SH-SY5Y (cell line): ENCODE measurements around the gene SH3D21.

Source experiments
- GATA2 ChIP-seq: IDR thresholded peaks from 2 replicates; pipeline ENCODE4 v1.6.1; 2011; ENCODE audit warnings: mild to moderate bottlenecking, low read depth, low read length
- GATA3 ChIP-seq: IDR thresholded peaks from 2 replicates; pipeline ENCODE4 v1.6.1; 2011; ENCODE audit warnings: low read depth, mild to moderate bottlenecking, low read length, moderate library complexity

The SH3D21 gene

DNA sequence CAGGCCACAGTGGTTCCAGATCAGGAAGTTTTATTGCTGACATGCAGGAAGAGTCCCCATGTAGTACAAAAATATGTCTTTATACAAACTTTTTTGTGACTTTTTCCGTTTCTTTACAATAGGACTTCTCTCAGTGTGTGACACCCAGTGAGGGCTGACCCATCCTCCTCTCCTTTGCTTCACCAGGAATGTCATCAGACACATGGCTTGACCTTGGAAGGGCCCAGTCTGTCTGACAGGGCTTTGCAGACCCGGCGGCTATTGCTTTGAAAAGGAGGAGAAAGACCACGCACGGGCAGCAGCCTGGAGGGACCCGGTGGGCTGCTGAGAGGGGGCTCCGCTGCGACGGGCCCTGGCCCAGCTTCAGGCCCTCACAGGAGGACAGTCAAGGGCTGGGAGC lies 33.4 kb downstream of the SH3D21 start:
- TF ChIP-seq GATA3: no peak
- no peak for TF ChIP-seq GATA2

GRCh38 chr1:36341626-36342320 lies 35.6 kb downstream of the SH3D21 start:
- TF ChIP-seq GATA3: no peak
- TF ChIP-seq GATA2: no peak

DNA sequence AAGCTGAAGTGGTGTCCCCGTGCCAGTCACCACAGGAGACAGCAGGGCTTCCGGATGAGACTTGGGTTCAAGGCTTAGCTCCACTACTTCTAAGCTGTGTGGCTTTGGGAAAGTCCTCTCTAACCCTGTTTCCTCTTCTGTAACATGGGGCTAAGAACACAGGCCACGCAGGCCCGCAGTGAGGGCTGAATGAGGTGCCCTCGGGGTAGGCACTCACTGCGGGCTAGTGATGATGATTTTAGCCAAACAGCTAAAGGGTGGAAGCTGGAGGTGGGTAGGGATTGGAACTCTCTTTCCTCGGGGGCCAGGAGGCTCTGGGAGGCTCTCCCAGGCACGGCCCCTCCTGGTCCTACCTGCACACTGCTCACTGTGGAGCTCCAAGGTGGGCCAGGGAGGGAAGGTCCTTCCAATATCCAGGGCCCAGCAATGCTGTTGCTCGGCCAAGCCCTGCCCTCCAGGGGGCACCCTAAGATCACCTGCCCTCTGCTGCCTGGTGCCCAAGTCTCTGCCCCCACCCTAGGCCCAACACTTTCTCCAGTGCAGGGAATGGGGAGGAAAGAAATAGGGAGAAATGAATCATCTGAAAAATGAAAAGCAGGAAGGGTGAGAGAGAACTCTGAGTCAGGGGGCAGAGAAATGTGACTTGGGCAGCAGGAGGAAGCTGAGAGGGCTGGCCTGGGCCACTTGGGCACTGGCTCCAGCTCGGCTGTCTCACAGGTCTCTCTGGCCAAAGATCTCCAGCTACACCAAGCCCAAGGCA lies 36.4 kb downstream of the SH3D21 start:
- no peak for TF ChIP-seq GATA3
- TF ChIP-seq GATA2: no peak

- TF ChIP-seq GATA3 (no peak), GATA2 (no peak)
These were observed 37.7 kb downstream of the SH3D21 start for GRCh38 chr1:36343651-36344394.

DNA sequence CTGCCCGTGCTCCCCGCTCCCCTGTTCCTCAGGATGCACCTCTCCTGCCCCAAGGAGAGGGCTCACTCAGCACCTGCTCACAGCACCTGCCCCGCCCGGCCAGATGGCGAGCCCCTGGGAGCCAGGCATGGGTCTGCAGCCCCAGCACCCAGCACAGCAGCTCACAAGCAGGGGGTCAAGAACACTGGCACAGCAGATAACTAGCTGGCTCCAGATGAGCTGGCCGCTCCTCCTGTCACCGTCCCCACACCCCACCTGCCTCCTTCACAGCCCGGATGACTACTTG lies 38.2 kb downstream of the SH3D21 start:
- TF ChIP-seq GATA3: no peak
- no peak for TF ChIP-seq GATA2

DNA sequence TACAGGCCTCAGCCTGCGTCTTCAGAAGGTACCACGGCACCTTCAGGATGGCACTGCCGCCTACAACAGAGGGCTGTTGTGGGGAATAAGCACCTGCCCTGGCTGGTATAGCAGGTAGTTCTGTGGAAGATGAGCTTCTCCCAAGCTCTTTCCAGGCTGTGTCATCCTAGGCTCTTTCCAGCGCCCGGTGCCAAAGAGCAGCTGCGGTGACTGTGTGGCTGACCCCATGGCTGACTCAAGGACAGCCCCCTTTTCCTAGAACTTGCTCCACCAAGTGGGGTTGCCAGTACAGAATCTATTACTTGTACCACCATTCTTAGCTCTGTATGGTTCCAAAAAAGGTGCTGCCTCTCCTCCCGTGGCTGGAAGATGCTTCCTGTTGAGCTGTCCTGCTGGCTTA lies 39.2 kb downstream of the SH3D21 start:
- TF ChIP-seq GATA2: no peak

DNA sequence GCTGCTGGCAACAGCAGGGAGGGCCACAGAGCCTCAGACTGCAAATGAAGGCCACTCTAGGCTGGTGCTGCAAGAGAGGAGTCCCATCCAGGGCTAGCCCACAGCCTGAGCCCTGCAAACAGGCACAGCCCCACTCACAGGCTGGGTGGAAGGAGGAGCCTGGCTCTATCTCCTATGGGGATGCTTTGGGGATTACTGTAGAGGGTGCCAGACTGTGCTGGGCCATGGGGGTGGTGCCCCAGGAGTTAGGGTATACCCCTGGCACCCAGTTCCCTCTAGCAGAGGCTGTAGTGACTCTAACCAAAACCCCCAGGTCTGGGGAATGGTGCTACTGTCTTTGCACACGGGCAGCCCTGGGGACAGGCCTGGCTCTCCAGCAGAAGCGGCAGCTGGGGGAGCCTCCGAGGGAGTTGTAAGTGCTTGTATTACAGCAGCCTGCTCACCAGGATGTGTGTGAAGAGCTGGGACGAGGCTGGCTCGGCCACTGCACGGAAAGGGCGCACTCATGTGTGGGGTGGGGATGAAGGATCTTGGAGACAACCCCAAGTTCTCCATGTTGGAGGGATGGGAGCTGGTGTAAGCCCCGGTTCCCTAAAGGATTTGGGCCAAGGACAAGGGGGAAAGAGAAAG lies 40.7 kb downstream of the SH3D21 start:
- TF ChIP-seq GATA3 (no peak), GATA2 (no peak)

DNA sequence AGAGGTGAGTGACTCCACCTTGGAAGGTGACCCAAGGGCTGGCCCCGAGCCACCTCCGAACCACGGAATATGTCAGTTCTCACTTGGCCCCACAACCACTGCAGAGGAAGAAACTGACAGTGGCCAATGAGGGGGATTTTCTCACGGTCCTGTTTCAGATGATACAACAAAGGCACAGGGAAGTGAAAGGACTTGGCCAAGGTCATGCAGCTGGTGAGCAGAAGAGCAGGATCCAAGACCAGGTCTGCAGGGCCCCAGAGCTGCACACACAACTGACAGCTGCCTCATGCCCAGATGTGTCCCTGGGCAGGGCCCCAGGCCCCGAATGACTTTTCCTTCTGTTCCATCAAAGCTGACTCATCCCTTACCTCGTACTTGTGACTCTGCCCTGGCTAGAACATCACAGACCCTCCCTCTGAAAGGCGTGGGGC lies 43.1 kb downstream of the SH3D21 start:
- TF ChIP-seq GATA3 (no peak), GATA2 (no peak)

DNA sequence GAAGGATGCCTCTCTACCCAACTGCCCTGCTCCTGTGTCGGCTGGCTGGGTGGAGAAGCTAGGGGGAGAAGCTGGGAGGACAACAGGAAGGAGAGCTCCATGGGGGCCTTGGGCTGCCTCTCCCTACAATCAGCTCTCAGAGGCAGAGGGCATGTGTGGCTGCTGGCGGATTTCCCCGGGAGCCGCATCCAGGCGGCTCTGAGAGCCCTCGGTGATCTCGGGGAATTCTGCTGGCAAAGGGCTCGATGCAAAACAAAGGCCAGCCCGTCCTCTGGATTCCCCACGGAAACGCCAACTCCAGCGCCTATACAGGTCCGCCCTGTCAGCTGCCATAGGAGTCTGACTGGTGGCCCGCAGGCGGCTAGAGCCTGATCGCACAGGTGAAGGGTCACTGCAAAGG lies 43.7 kb downstream of the SH3D21 start:
- no peak for TF ChIP-seq GATA2
- no peak for TF ChIP-seq GATA3

- TF ChIP-seq GATA3 (no peak), GATA2 (no peak)
These were observed 44.6 kb downstream of the SH3D21 start for GRCh38 chr1:36350659-36351226.

DNA sequence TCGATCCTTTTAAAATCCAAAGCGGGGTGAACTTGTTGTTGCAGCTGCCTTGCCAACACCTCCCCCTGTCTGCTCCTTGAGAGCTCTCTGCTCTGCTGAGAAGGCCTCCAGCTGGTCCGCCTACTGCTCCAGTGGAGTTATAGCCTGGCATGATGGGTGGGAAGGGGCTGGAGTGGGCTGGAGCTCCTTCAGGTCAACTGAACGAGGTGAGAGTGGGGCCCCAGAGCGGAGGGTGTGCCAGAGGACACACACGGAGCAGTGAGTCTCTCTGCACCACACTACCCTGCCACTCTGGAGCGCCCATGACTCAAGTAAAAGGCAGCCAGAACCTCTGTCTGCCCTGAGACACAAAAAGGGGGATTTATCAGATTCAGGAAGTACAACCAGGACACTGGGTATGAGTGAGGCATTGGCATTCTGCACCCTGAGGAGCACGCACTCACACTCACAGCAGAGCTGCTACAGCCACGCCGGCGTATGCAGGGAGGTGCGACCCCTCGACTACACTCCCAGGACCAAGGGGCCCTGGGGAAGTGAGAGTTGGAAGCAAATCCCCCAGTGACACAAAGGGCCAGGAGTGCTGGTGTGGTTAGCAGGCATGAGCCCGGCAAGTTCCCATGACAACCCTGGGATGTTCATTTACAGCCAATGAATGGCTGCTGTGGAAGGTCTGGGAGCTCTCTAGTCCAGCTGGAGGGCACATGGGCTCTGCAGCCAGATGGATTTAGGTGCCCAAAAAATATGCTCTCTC lies 45.2 kb downstream of the SH3D21 start:
- TF ChIP-seq GATA2 (no peak), GATA3 (no peak)

- TF ChIP-seq GATA3 (no peak), GATA2 (no peak)
These were observed 46.1 kb downstream of the SH3D21 start for GRCh38 chr1:36352125-36352909.

GRCh38 chr1:36352910-36353878 lies 47.0 kb downstream of the SH3D21 start:
- TF ChIP-seq GATA3 (no peak), GATA2 (no peak)

DNA sequence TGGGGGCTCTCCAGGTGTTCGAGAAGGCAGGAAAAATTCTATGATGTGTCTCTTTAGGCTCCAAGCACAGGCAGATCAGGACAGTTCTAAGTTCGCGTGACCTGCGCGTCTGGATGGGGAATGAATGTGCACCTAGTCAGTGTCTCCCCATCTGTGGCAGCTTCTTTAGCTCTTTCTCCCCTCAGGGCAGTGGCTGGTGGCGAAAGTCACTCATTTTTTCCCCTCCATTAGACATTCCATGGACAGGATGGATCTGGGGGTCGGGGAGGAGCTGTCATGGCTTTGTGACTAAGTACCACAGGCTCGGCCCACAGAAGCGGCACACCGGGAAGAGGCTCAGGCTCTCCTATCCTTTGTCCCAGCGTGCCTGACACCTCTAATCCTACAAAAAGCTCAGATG lies 48.3 kb downstream of the SH3D21 start:
- TF ChIP-seq GATA3 (no peak), GATA2 (no peak)
